SK-N-SH (cell line): Measurements from ENCODE around the gene DCAF5. TPM values are rescaled to one million over a fixed set of nuclear protein-coding genes. Genes with fewer than 3 reads are reported as not detected.

Experiments used
- CTCF ChIA-PET: fragments of 300-600, 350-600 bp; formaldehyde crosslinking; extraction: SDS; loops from one replicate; lab custom pipeline; 2021; lab: Yijun Ruan, JAX
- POLR2A ChIA-PET: fragments of 350-600 bp; sonication (Branson Sonifier 250); formaldehyde crosslinking; extraction: SDS; loops from one replicate; lab custom pipeline; 2020; ENCODE audit warnings: antibody characterized with exemption, inconsistent platforms; lab: Yijun Ruan, JAX
- DNase-seq: peaks from one replicate; pipeline ENCODE4 v3.0.0; 2012
- H2AFZ ChIP-seq: fragments of 200-600 bp; sonication (generic); 2 replicates; pipeline ENCODE4 v1.8.1; 2016; ENCODE audit warnings: antibody characterized with exemption, mild to moderate bottlenecking, low read depth
- H3F3A ChIP-seq: fragments of 200-600 bp; sonication (generic); replicated peaks from 2 replicates; pipeline ENCODE3; 2016; ENCODE audit warnings: antibody characterized with exemption, mild to moderate bottlenecking; ENCODE audit not compliant: insufficient read depth
- H3K27ac ChIP-seq, 2 experiments: fragments of 200-500 bp in 1 of 2; fragments of 200-600 bp in 1 of 2; sonication (Bioruptor generic) in 1 of 2; sonication (generic), shearing (Covaris generic) in 1 of 2; 2 replicates each; pipeline versions ENCODE4 v1.5.1 to v1.6.1; 2014 to 2016; ENCODE audit warnings: low read depth in 2 of 2, inconsistent platforms in 1 of 2, low read length in 1 of 2, mild to moderate bottlenecking in 1 of 2, mixed read lengths in 1 of 2
- H3K27me3 ChIP-seq: fragments of 200-600 bp; sonication (generic), shearing (Covaris generic); 2 replicates; pipeline ENCODE4 v1.6.1; 2016; ENCODE audit warnings: mixed run types; ENCODE audit not compliant: insufficient read depth
- H3K36me3 ChIP-seq, 2 experiments: fragments of 200-500 bp in 1 of 2; fragments of 200-600 bp in 1 of 2; sonication (Bioruptor generic) in 1 of 2; sonication (generic) in 1 of 2; replicated peaks in 1 of 2; 2 replicates each; pipeline versions ENCODE3 to v1.5.1; 2014 to 2016; ENCODE audit warnings: low read length in 1 of 2, mild to moderate bottlenecking in 1 of 2; ENCODE audit not compliant: insufficient read depth in 2 of 2, control insufficient read depth in 1 of 2
- H3K4me1 ChIP-seq, 2 experiments: fragments of 200-500 bp in 1 of 2; fragments of 200-600 bp in 1 of 2; sonication (Bioruptor generic) in 1 of 2; sonication (generic), shearing (Covaris generic) in 1 of 2; 2 replicates each; pipeline versions ENCODE4 v1.5.1 to v1.6.1; 2014 to 2016; ENCODE audit warnings: low read depth in 1 of 2, low read length in 1 of 2, mixed run types in 1 of 2; ENCODE audit not compliant: insufficient read depth in 2 of 2, control insufficient read depth in 1 of 2
- H3K4me2 ChIP-seq: fragments of 200-600 bp; sonication (generic), shearing (Covaris generic); 2 replicates; pipeline ENCODE4 v1.6.1; 2017; ENCODE audit warnings: mixed run types
- H3K4me3 ChIP-seq, 2 experiments: fragments of 200-500 bp in 1 of 2; fragments of 200-600 bp in 1 of 2; sonication (Bioruptor generic) in 1 of 2; sonication (generic), shearing (Covaris generic) in 1 of 2; 2 replicates each; pipeline versions ENCODE4 v1.5.1 to v1.8.1; 2014 to 2016; ENCODE audit warnings: low read depth in 2 of 2, inconsistent platforms in 1 of 2, low read length in 1 of 2, mild to moderate bottlenecking in 1 of 2, mixed read lengths in 1 of 2, moderate library complexity in 1 of 2
- H3K79me2 ChIP-seq: fragments of 200-600 bp; sonication (generic); 2 replicates; pipeline ENCODE4 v1.8.1; 2017; ENCODE audit warnings: mild to moderate bottlenecking; ENCODE audit not compliant: insufficient read depth
- H3K9ac ChIP-seq: fragments of 200-600 bp; sonication (generic); 2 replicates; pipeline ENCODE4 v1.6.1; 2017; ENCODE audit warnings: mixed run types
- H3K9me2 ChIP-seq: fragments of 200-600 bp; sonication (generic); 2 replicates; pipeline ENCODE4 v1.6.1; 2017; ENCODE audit warnings: mixed run types
- H3K9me3 ChIP-seq: fragments of 200-600 bp; sonication (generic); 2 replicates; pipeline ENCODE4 v1.6.1; 2017; ENCODE audit warnings: mixed run types, mild to moderate bottlenecking, moderate library complexity
- H4K20me1 ChIP-seq: fragments of 200-600 bp; sonication (generic); 2 replicates; pipeline ENCODE4 v1.6.1; 2017; ENCODE audit warnings: mild to moderate bottlenecking, mixed run types; ENCODE audit not compliant: insufficient read depth
- EP300 ChIP-seq, 2 experiments: IDR thresholded peaks; 2 replicates each; pipeline versions ENCODE4 v1.4.0 to v1.6.1; 2012; ENCODE audit warnings: borderline replicate concordance in 1 of 2, low read depth in 1 of 2, low read length in 1 of 2
- EZH2phosphoT487 ChIP-seq: fragments of 200-600 bp; sonication (generic); IDR thresholded peaks from 2 replicates; pipeline ENCODE4 v1.6.1; 2017; ENCODE audit warnings: low read depth, mixed run types, mild to moderate bottlenecking, antibody characterized with exemption, moderate library complexity, borderline replicate concordance
- FOXJ3 ChIP-seq: sonication (generic); formaldehyde crosslinking; IDR thresholded peaks from 2 replicates; pipeline ENCODE4 v1.5.1; 2020; ENCODE audit warnings: mild to moderate bottlenecking, missing genetic modification reagents
- GATA2 ChIP-seq: sonication (generic); formaldehyde crosslinking; IDR thresholded peaks from 2 replicates; pipeline ENCODE4 v1.5.0; 2020; ENCODE audit warnings: mild to moderate bottlenecking, missing genetic modification reagents
- MEF2A ChIP-seq: IDR thresholded peaks from 2 replicates; pipeline ENCODE4 v1.4.0; 2012; ENCODE audit warnings: low read depth, borderline replicate concordance
- MXI1 ChIP-seq: IDR thresholded peaks from 2 replicates; pipeline ENCODE4 v1.6.1; 2012; ENCODE audit warnings: mild to moderate bottlenecking, low read depth, low read length, improper control_type of control experiment
- RCOR1 ChIP-seq: fragments of 150-350 bp; IDR thresholded peaks from 2 replicates; pipeline ENCODE4 v1.6.1; 2017; ENCODE audit warnings: antibody characterized with exemption, low read length
- SIN3A ChIP-seq: IDR thresholded peaks from 2 replicates; pipeline ENCODE4 v1.6.1; 2012; ENCODE audit warnings: low read depth, mild to moderate bottlenecking, low read length, moderate library complexity, borderline replicate concordance
- SMC3 ChIP-seq: IDR thresholded peaks from 2 replicates; pipeline ENCODE4 v1.6.1; 2012; ENCODE audit warnings: low read depth, low read length, improper control_type of control experiment
- TCF12 ChIP-seq: IDR thresholded peaks from 2 replicates; pipeline ENCODE4 v1.4.0; 2012
- TEAD4 ChIP-seq: IDR thresholded peaks from 2 replicates; pipeline ENCODE4 v1.4.0; 2012; ENCODE audit warnings: mild to moderate bottlenecking, borderline replicate concordance; ENCODE audit not compliant: insufficient read depth
- WGBS: methylation state at CpG from one replicate; pipeline ENCODE4 v1.1.6; 2017; ENCODE audit warnings: low lambda C conversion rate; 5-methylcytosine and 5-hydroxymethylcytosine counted together
- polyA plus RNA-seq, 3 experiments: library from polyadenylated mRNA; depleted of rRNA; stranded (reverse); fragments of >200 nt; gene quantifications; 2 replicates each; pipeline ENCODE4 v1.2.3, GENCODE V29; 2012
- TF ChIP-seq, protein P1 (sequence below): fragments of 150-350 bp; IDR thresholded peaks from 2 replicates; pipeline ENCODE4 v1.6.1; 2017; ENCODE audit warnings: antibody characterized with exemption, low read length, low read depth, borderline replicate concordance
- TF ChIP-seq, protein P2 (sequence below): fragments of 200-600 bp; sonication (generic); IDR thresholded peaks from 2 replicates; pipeline ENCODE4 v1.6.1; 2017; ENCODE audit warnings: antibody characterized with exemption, mild to moderate bottlenecking, moderate library complexity
- TF ChIP-seq, protein P3 (sequence below): IDR thresholded peaks from 2 replicates; pipeline ENCODE4 v1.4.0; 2012; ENCODE audit warnings: low read depth
- TF ChIP-seq, protein P4 (sequence below): IDR thresholded peaks from 2 replicates; pipeline ENCODE4 v1.4.0; 2012; ENCODE audit warnings: low read depth, borderline replicate concordance

The DCAF5 gene
- polyA plus RNA-seq, 1 of the 3 experiments (the other 2 are of a cell fraction): 26.7 TPM

DNA sequence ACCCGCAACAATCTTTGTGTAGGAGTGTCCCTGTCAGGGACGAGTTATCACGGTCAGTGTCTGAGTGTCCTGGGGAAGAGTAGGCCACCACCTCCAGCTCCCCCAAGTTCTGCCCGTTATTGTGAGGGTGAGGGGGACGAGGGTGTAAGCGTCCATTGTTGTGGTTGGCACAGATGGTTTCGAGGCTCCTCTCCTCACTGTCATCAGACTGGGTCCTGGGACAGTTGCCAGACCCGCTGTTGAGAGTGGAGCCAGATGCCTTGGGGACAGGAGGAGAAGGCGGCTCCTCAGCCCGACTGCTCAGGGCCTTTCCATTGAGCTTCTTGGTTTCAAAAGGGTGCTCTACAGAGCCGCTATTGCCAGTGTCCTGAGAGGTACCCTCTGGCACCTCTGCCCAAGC is 98.9 kb downstream of the DCAF5 start:
- H3K36me3 ChIP-seq: peaks cover 23 to 37% of the 10 kb centered on the region in 2 experiments
- ChIA-PET POLR2A (no interaction called here), CTCF (no interaction called here)
- no peak overlapping the region; a peak in 1 of 4 replicates for H3K27ac ChIP-seq
- H3K9me2 ChIP-seq: no peaks in the 10 kb centered on the region
- no peaks in the 10 kb centered on the region for H3K9me3 ChIP-seq
- WGBS: 94% methylated on average over 10 of the region's 11 CpGs
- no peak for TF ChIP-seq EZH2phosphoT487
- TF ChIP-seq, protein P1, sequence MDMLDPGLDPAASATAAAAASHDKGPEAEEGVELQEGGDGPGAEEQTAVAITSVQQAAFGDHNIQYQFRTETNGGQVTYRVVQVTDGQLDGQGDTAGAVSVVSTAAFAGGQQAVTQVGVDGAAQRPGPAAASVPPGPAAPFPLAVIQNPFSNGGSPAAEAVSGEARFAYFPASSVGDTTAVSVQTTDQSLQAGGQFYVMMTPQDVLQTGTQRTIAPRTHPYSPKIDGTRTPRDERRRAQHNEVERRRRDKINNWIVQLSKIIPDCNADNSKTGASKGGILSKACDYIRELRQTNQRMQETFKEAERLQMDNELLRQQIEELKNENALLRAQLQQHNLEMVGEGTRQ: no peak
- no peak for TF ChIP-seq SIN3A
- TF ChIP-seq MXI1: no peak
- no peak for TF ChIP-seq RCOR1
- H3K4me3 ChIP-seq: no peak overlapping the region
- no peak overlapping the region for H3K9ac ChIP-seq
- H3K4me2 ChIP-seq: no peak overlapping the region
- H3F3A ChIP-seq: peaks cover 13% of the 10 kb centered on the region
- H3K4me1 ChIP-seq: peaks cover 26 to 39% of the 10 kb centered on the region in 2 experiments; a peak in 3 of 4 replicates
- H3K79me2 ChIP-seq: no peaks in the 10 kb centered on the region; the same call in 1 of the 2 replicates
- DNase-seq: no peak
- no peak overlapping the region for H2AFZ ChIP-seq
- H4K20me1 ChIP-seq: no peaks in the 10 kb centered on the region
- H3K27me3 ChIP-seq: no peaks in the 10 kb centered on the region

DNA sequence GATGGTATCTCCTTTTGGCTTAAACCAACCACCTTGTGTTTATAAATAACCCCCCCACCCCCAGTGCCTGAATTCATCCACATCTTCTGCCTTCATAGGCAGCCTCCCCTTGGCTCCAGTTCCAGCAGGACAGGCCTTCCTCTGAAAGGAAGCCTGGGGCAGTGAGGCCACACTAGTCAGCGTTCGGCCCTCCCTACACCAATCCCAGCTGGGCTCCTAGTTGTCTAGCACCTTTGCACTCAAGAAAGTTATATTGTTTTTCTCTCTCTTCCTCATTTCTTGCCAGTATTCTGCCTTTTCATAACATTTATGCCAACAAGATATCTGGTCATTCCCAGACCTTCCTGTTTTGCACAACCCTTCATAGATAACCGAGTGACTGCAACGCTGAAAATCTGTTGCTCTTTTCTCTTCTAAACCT is 100.7 kb downstream of the DCAF5 start:
- Histone ChIP-seq H3K79me2 (no peaks in the 10 kb centered on the region; the same call in 1 of the 2 replicates), H3K9ac (no peak overlapping the region), H3K27me3 (no peaks in the 10 kb centered on the region), H3K4me3 (no peak overlapping the region), H3K9me2 (no peaks in the 10 kb centered on the region), H2AFZ (no peak overlapping the region), H4K20me1 (no peaks in the 10 kb centered on the region), H3K4me1 (peaks cover 26 to 39% of the 10 kb centered on the region in 2 experiments; a peak in 3 of 4 replicates), H3F3A (peaks cover 3% of the 10 kb centered on the region), H3K9me3 (no peaks in the 10 kb centered on the region), H3K4me2 (no peak overlapping the region), H3K27ac (peak overlapping the region in 1 of 2 experiments; percentile 47; a peak in 1 of 4 replicates), H3K36me3 (peaks cover 23 to 37% of the 10 kb centered on the region in 2 experiments)
- DNase-seq: no peak
- WGBS: 97% methylated on average over 4 of the region's 4 CpGs
- POLR2A ChIA-PET: no interaction called here
- CTCF ChIA-PET: interaction anchor here (1.0 to 1.9 kb wide), 2 partner anchors 14 to 37 kb away, joined by 3 to 7 read pairs; no protein-coding TSS in a partner anchor
- TF ChIP-seq SMC3: no peak
- TF ChIP-seq, protein P2, sequence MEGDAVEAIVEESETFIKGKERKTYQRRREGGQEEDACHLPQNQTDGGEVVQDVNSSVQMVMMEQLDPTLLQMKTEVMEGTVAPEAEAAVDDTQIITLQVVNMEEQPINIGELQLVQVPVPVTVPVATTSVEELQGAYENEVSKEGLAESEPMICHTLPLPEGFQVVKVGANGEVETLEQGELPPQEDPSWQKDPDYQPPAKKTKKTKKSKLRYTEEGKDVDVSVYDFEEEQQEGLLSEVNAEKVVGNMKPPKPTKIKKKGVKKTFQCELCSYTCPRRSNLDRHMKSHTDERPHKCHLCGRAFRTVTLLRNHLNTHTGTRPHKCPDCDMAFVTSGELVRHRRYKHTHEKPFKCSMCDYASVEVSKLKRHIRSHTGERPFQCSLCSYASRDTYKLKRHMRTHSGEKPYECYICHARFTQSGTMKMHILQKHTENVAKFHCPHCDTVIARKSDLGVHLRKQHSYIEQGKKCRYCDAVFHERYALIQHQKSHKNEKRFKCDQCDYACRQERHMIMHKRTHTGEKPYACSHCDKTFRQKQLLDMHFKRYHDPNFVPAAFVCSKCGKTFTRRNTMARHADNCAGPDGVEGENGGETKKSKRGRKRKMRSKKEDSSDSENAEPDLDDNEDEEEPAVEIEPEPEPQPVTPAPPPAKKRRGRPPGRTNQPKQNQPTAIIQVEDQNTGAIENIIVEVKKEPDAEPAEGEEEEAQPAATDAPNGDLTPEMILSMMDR: no peak
- no peak for TF ChIP-seq EZH2phosphoT487
- TF ChIP-seq, protein P3, sequence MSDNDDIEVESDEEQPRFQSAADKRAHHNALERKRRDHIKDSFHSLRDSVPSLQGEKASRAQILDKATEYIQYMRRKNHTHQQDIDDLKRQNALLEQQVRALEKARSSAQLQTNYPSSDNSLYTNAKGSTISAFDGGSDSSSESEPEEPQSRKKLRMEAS: no peak
- TF ChIP-seq, protein P4, sequence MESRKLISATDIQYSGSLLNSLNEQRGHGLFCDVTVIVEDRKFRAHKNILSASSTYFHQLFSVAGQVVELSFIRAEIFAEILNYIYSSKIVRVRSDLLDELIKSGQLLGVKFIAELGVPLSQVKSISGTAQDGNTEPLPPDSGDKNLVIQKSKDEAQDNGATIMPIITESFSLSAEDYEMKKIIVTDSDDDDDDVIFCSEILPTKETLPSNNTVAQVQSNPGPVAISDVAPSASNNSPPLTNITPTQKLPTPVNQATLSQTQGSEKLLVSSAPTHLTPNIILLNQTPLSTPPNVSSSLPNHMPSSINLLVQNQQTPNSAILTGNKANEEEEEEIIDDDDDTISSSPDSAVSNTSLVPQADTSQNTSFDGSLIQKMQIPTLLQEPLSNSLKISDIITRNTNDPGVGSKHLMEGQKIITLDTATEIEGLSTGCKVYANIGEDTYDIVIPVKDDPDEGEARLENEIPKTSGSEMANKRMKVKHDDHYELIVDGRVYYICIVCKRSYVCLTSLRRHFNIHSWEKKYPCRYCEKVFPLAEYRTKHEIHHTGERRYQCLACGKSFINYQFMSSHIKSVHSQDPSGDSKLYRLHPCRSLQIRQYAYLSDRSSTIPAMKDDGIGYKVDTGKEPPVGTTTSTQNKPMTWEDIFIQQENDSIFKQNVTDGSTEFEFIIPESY: no peak
- TF ChIP-seq TEAD4: no peak
- no peak for TF ChIP-seq FOXJ3 (CRISPR knock-in tag)
- TF ChIP-seq GATA2 (CRISPR knock-in tag): no peak
- no peak for TF ChIP-seq TCF12
- TF ChIP-seq MEF2A: no peak
- no peak for TF ChIP-seq EP300 (IDR thresholded peaks at IDR 0.05; ENCODE audit: borderline replicate concordance in 1 of 2, low read depth in 1 of 2, low read length in 1 of 2)
